ENCODE results near the gene TUBE1. TPM values are rescaled to one million over a fixed set of nuclear protein-coding genes. Genes with fewer than 3 reads are reported as not detected.
"Not testable (repeated sequence)": the region's sequence is repeated elsewhere in the genome, so short reads cannot be mapped to it uniquely, and the experiment has no call there.

TUBE1 gene
- total RNA-seq, 1 donor from 2014 or later = 24.7 TPM

- H3K4me3 ChIP-seq (ENCODE audit: low read depth, low read length) = no peak overlapping the region
- TF ChIP-seq CTCF (IDR thresholded peaks at IDR 0.05; ENCODE audit: insufficient read depth, low read length, poor library complexity, severe bottlenecking) = no peak
- no peaks in the 10 kb centered on the region for H3K36me3 ChIP-seq (ENCODE audit: control insufficient read depth, insufficient read depth, low read length)
- H3K27me3 ChIP-seq (ENCODE audit: control insufficient read depth, insufficient read depth, low read length) = no peaks in the 10 kb centered on the region
- no peak for DNase-seq (ENCODE audit: low read depth)
These were observed 22.0 kb upstream of the TUBE1 start for GRCh38 chr6:112109262-112109661.

- no peak for DNase-seq (ENCODE audit: low read depth)
- H3K27me3 ChIP-seq (ENCODE audit: control insufficient read depth, insufficient read depth, low read length) = no peaks in the 10 kb centered on the region
- H3K4me3 ChIP-seq (ENCODE audit: low read depth, low read length) = no peak overlapping the region
- no peak for TF ChIP-seq CTCF (IDR thresholded peaks at IDR 0.05; ENCODE audit: insufficient read depth, low read length, poor library complexity, severe bottlenecking)
- no peaks in the 10 kb centered on the region for H3K36me3 ChIP-seq (ENCODE audit: control insufficient read depth, insufficient read depth, low read length)
These were observed 19.3 kb upstream of the TUBE1 start for GRCh38 chr6:112106562-112106961.

- DNase-seq (ENCODE audit: low read depth); H3K36me3 ChIP-seq (ENCODE audit: control insufficient read depth, insufficient read depth, low read length); H3K27me3 ChIP-seq (ENCODE audit: control insufficient read depth, insufficient read depth, low read length); H3K4me3 ChIP-seq (ENCODE audit: low read depth, low read length): not testable (repeated sequence)
These were observed 18.7 kb upstream of the TUBE1 start for GRCh38 chr6:112106026-112106425.

GRCh38 chr6:112100561-112100960 lies 13.3 kb upstream of the TUBE1 start:
- Histone ChIP-seq H3K36me3 (ENCODE audit: control insufficient read depth, insufficient read depth, low read length) (no peaks in the 10 kb centered on the region), H3K27me3 (ENCODE audit: control insufficient read depth, insufficient read depth, low read length) (no peaks in the 10 kb centered on the region), H3K4me3 (ENCODE audit: low read depth, low read length) (no peak overlapping the region)
- no peak for DNase-seq (ENCODE audit: low read depth)
- TF ChIP-seq CTCF (IDR thresholded peaks at IDR 0.05; ENCODE audit: insufficient read depth, low read length, poor library complexity, severe bottlenecking) = no peak

GRCh38 chr6:112096901-112097300 lies 9.6 kb upstream of the TUBE1 start:
- H3K36me3 ChIP-seq (ENCODE audit: control insufficient read depth, insufficient read depth, low read length) = no peaks in the 10 kb centered on the region
- no peaks in the 10 kb centered on the region for H3K27me3 ChIP-seq (ENCODE audit: control insufficient read depth, insufficient read depth, low read length)
- TF ChIP-seq CTCF (IDR thresholded peaks at IDR 0.05; ENCODE audit: insufficient read depth, low read length, poor library complexity, severe bottlenecking) = no peak
- no peak overlapping the region for H3K4me3 ChIP-seq (ENCODE audit: low read depth, low read length)
- DNase-seq (ENCODE audit: low read depth) = no peak

GRCh38 chr6:112087916-112088315 lies 634 bp upstream of the TUBE1 start:
- no peak for TF ChIP-seq CTCF (IDR thresholded peaks at IDR 0.05; ENCODE audit: insufficient read depth, low read length, poor library complexity, severe bottlenecking)
- DNase-seq (ENCODE audit: low read depth) = no peak
- Histone ChIP-seq H3K4me3 (ENCODE audit: low read depth, low read length) (peak overlapping the region; percentile 81), H3K27me3 (ENCODE audit: control insufficient read depth, insufficient read depth, low read length) (no peaks in the 10 kb centered on the region), H3K36me3 (ENCODE audit: control insufficient read depth, insufficient read depth, low read length) (no peaks in the 10 kb centered on the region)
